K562 (cell line): ENCODE data around the gene CD70. TPM values are rescaled to one million over a fixed set of nuclear protein-coding genes. Genes with fewer than 3 reads are reported as not detected.
"Not testable (repeated sequence)": the region's sequence is repeated elsewhere in the genome, so short reads cannot be mapped to it uniquely, and the experiment has no call there.

Experiments
- ATAC-seq: fragments of 200-7000 bp; cut with Tn5 transposase; 3 replicates; pipeline ENCODE4 v1.9.1; 2020; ENCODE audit warnings: moderate library complexity
- BruUV-seq: library from RNA; stranded (reverse); fragments of 400-500 nt; replicated peaks from 2 replicates; lab custom pipeline; 2021; lab: Mats Ljungman, UMichigan
- CTCF ChIA-PET: fragments of 300-600 bp; formaldehyde crosslinking; extraction: SDS; loops from one replicate; lab custom pipeline; 2021; ENCODE audit warnings: low intra/inter-chr PET ratio; lab: Yijun Ruan, JAX
- POLR2A ChIA-PET: fragments of 300-600, 350-650 bp; sonication (Branson Sonifier 250); formaldehyde crosslinking; extraction: SDS; loops from one replicate; lab custom pipeline; 2021; ENCODE audit warnings: antibody characterized with exemption, inconsistent platforms; lab: Yijun Ruan, JAX
- DNase-seq, 4 experiments: peaks; one replicate each; pipeline versions ENCODE4 v3.0.0 to v3.0.0-alpha.2; 2011 to 2018; ENCODE audit warnings: low spot score in 3 of 4, mixed read lengths in 3 of 4; ENCODE audit errors: extremely low read depth in 1 of 4
- FAIRE-seq: peaks from 2 replicates; lab custom pipeline; 2011; peaks lifted over from hg19 to GRCh38; lab: Jason Lieb, UNC
- H2AFZ ChIP-seq: 2 replicates; pipeline ENCODE4 v1.6.0; 2011; ENCODE audit warnings: low read depth, low read length, control low read depth, inconsistent platforms
- H3K27ac ChIP-seq: fragments of 200-600 bp; 3 replicates; pipeline ENCODE4 v1.8.0; 2011; ENCODE audit warnings: low read depth, mild to moderate bottlenecking, control low read depth, inconsistent platforms, low read length, moderate library complexity, mixed read lengths; ENCODE audit errors: extremely low read depth
- H3K27me3 ChIP-seq, 2 experiments: fragments of 300-600 bp in 1 of 2; 2 replicates in 1 of 2; 3 replicates in 1 of 2; pipeline versions ENCODE4 v1.6.0 to v1.8.0; 2011; ENCODE audit warnings: inconsistent platforms in 2 of 2, low read length in 2 of 2, mild to moderate bottlenecking in 1 of 2, mixed read lengths in 1 of 2, moderate library complexity in 1 of 2; ENCODE audit not compliant: control insufficient read depth in 2 of 2, insufficient read depth in 2 of 2
- H3K36me3 ChIP-seq: fragments of 300-600 bp; 3 replicates; pipeline ENCODE4 v1.8.0; 2011; ENCODE audit warnings: mild to moderate bottlenecking, low read length, inconsistent platforms; ENCODE audit not compliant: control insufficient read depth, insufficient read depth
- H3K4me1 ChIP-seq, 2 experiments: fragments of 200-600 bp in 1 of 2; replicated peaks in 1 of 2; 2 replicates in 1 of 2; 3 replicates in 1 of 2; pipeline versions ENCODE4 v1.5.1 to v1.8.0; 2011; ENCODE audit warnings: inconsistent platforms in 2 of 2, low read length in 2 of 2, mild to moderate bottlenecking in 1 of 2, mixed read lengths in 1 of 2, moderate library complexity in 1 of 2; ENCODE audit not compliant: control insufficient read depth in 2 of 2, insufficient read depth in 2 of 2
- H3K4me2 ChIP-seq: 2 replicates; pipeline ENCODE4 v1.6.1; 2011; ENCODE audit warnings: low read length, control low read depth, inconsistent platforms, mixed read lengths; ENCODE audit not compliant: insufficient read depth
- H3K4me3 ChIP-seq: fragments of 200-600 bp; sonication (generic), shearing (Covaris generic); 2 replicates; pipeline ENCODE4 v1.5.1; 2016; ENCODE audit warnings: control low read depth, inconsistent platforms
- H3K79me2 ChIP-seq: fragments of 200-600 bp; 3 replicates; pipeline ENCODE4 v1.8.0; 2011; ENCODE audit warnings: low read length, inconsistent platforms; ENCODE audit not compliant: control insufficient read depth, insufficient read depth
- H3K9ac ChIP-seq, 2 experiments: 2 replicates each; pipeline versions ENCODE4 v1.6.0 to v1.6.1; 2011; ENCODE audit warnings: low read depth in 2 of 2, low read length in 2 of 2, control low read depth in 1 of 2, inconsistent platforms in 1 of 2, mild to moderate bottlenecking in 1 of 2, mixed read lengths in 1 of 2; ENCODE audit not compliant: insufficient read depth in 1 of 2
- H3K9me1 ChIP-seq: one replicate; pipeline ENCODE4 v1.6.0; 2011; ENCODE audit warnings: inconsistent platforms, mild to moderate bottlenecking, low read length, moderate library complexity; ENCODE audit not compliant: control insufficient read depth, insufficient read depth
- H3K9me3 ChIP-seq: replicated peaks from 2 replicates; pipeline ENCODE4 v1.5.1; 2011; ENCODE audit warnings: low read depth, low read length, inconsistent platforms; ENCODE audit not compliant: control insufficient read depth, insufficient read depth
- H4K20me1 ChIP-seq: replicated peaks from 2 replicates; pipeline ENCODE4 v1.6.1; 2011; ENCODE audit warnings: low read length, inconsistent platforms, mixed read lengths; ENCODE audit not compliant: control insufficient read depth, insufficient read depth
- ARID1B ChIP-seq: fragments of 450-650 bp; IDR thresholded peaks from 2 replicates; pipeline ENCODE4 v1.6.1; 2016; ENCODE audit warnings: antibody characterized with exemption, mild to moderate bottlenecking, inconsistent platforms
- ATF1 ChIP-seq, 2 experiments: fragments of 450-650 bp in 1 of 2; IDR thresholded peaks; 2 replicates each; pipeline ENCODE4 v1.6.1; 2016; ENCODE audit warnings: missing compliant biosample characterization in 1 of 2, missing genetic modification characterization in 1 of 2
- ATF7 ChIP-seq: fragments of 450-650 bp; IDR thresholded peaks from 2 replicates; pipeline ENCODE4 v1.7.1; 2014; ENCODE audit warnings: mild to moderate bottlenecking, moderate library complexity
- C11orf30 ChIP-seq: fragments of 450-650 bp; IDR thresholded peaks from 2 replicates; pipeline ENCODE4 v1.6.1; 2016; ENCODE audit warnings: low read depth, mild to moderate bottlenecking
- CBFA2T3 ChIP-seq: fragments of 450-650 bp; IDR thresholded peaks from 2 replicates; pipeline ENCODE4 v1.6.1; 2017
- E2F1 ChIP-seq: sonication (generic); formaldehyde crosslinking; IDR thresholded peaks from 2 replicates; pipeline ENCODE4 v1.8.1; 2023; ENCODE audit warnings: mild to moderate bottlenecking, missing genetic modification reagents, moderate library complexity
- ERF ChIP-seq: fragments of 450-650 bp; formaldehyde crosslinking; IDR thresholded peaks from 2 replicates; pipeline ENCODE4 v1.4.0; 2020; ENCODE audit warnings: mild to moderate bottlenecking, mixed read lengths
- ESRRA ChIP-seq: fragments of 450-650 bp; IDR thresholded peaks from 2 replicates; pipeline ENCODE4 v1.6.1; 2014; ENCODE audit warnings: low read depth, mild to moderate bottlenecking, moderate library complexity, borderline replicate concordance
- HMGXB4 ChIP-seq: sonication (generic); formaldehyde crosslinking; IDR thresholded peaks from 2 replicates; pipeline ENCODE4 v1.8.1; 2023; ENCODE audit warnings: mild to moderate bottlenecking, missing genetic modification reagents
- JUN ChIP-seq, 2 experiments: sonication (generic) in 1 of 2; formaldehyde crosslinking in 1 of 2; IDR thresholded peaks; 2 replicates each; pipeline versions ENCODE4 v1.6.1 to v1.8.0; 2012 to 2022; ENCODE audit warnings: borderline replicate concordance in 2 of 2, mild to moderate bottlenecking in 2 of 2, improper control_type of control experiment in 1 of 2, low read depth in 1 of 2, low read length in 1 of 2, missing genetic modification reagents in 1 of 2
- JUND ChIP-seq, 2 experiments: IDR thresholded peaks; 2 replicates in 1 of 2; 3 replicates in 1 of 2; pipeline ENCODE4 v1.6.1; 2011; ENCODE audit warnings: borderline replicate concordance in 2 of 2, low read depth in 2 of 2, low read length in 2 of 2, improper control_type of control experiment in 1 of 2, missing biosample characterization in 1 of 2, missing genetic modification characterization in 1 of 2, missing genetic modification reagents in 1 of 2
- KDM1A ChIP-seq, 2 experiments: fragments of 450-650 bp; IDR thresholded peaks; 2 replicates each; pipeline ENCODE4 v1.6.1; 2016; ENCODE audit warnings: mild to moderate bottlenecking in 2 of 2
- MAX ChIP-seq: sonication (generic); formaldehyde crosslinking; IDR thresholded peaks from 2 replicates; pipeline ENCODE4 v1.9.0; 2022; ENCODE audit warnings: mild to moderate bottlenecking, missing genetic modification reagents
- MED1 ChIP-seq: sonication (generic); formaldehyde crosslinking; IDR thresholded peaks from 2 replicates; pipeline ENCODE4 v1.8.1; 2023; ENCODE audit warnings: missing genetic modification reagents, borderline replicate concordance
- MTF1 ChIP-seq: fragments of 250-450 bp; sonication (Bioruptor Pico); IDR thresholded peaks from 2 replicates; pipeline ENCODE4 v1.9.0; 2021; ENCODE audit warnings: moderate library complexity, mild to moderate bottlenecking, inconsistent platforms, borderline replicate concordance
- ZNF431 ChIP-seq: sonication (generic); formaldehyde crosslinking; IDR thresholded peaks from 2 replicates; pipeline ENCODE4 v1.8.0; 2022; ENCODE audit warnings: mild to moderate bottlenecking, missing genetic modification reagents
- ZNF778 ChIP-seq: fragments of 450-650 bp; formaldehyde crosslinking; IDR thresholded peaks from 2 replicates; pipeline ENCODE4 v1.4.0; 2020; ENCODE audit warnings: mild to moderate bottlenecking, moderate library complexity
- WGBS: fragments of 100-300 bp; shearing (Covaris generic); methylation state at CpG from one replicate; pipeline ENCODE4 v1.1.6; 2016; ENCODE audit warnings: low coverage, mixed read lengths; ENCODE audit not compliant: insufficient coverage; ENCODE audit errors: missing lambda C conversion rate; 5-methylcytosine and 5-hydroxymethylcytosine counted together
- in situ Hi-C: fragments of 300-500 bp; cut with MboI; formaldehyde crosslinking; loops from 4 replicates; pipeline ENCODE4 v1.15.0; 2018; ENCODE audit warnings: inconsistent platforms, mixed read lengths
- intact Hi-C: fragments of 100-400 bp; cut with micrococcal nuclease; formaldehyde crosslinking; loops from 2 replicates; pipeline ENCODE4 v1.14.2; 2022
- polyA plus RNA-seq, 8 experiments: library from polyadenylated mRNA; depleted of rRNA in 4 of 8; stranded (reverse) in 5 of 8; unstranded in 3 of 8; fragments of >200 nt; fragmentation: Nextera tagmentation in 2 of 8; fragmentation: Illumina TruSeq in 1 of 8; extraction: Ambion mirVana in 2 of 8; extraction: Trizol in 1 of 8; gene quantifications; 2 replicates each; pipeline versions ENCODE4 v1.2.1 to v1.2.3, GENCODE V29; 2011 to 2014; ENCODE audit warnings: inconsistent platforms in 1 of 8, missing spikeins in 1 of 8
- total RNA-seq, 7 experiments: library from RNA; depleted of rRNA in 6 of 7; stranded (reverse); fragments of >200 nt in 6 of 7; fragmentation: Illumina TruSeq in 2 of 7; extraction: Trizol in 2 of 7; gene quantifications; 2 replicates each; pipeline versions ENCODE4 v1.2.1 to v1.2.3, GENCODE V29; 2011 to 2021; ENCODE audit warnings: low replicate concordance in 1 of 7

The CD70 gene
- total and polyA plus RNA-seq, 9 of the 15 experiments (the other 6 are each of a cell fraction or from before 2014, with no cell fraction given) = 0.06 to 0.58 (median 0.33) TPM; not detected in 4

GRCh38 chr19:6639439-6639838, 48.5 kb upstream of the CD70 start (continued):
- TF ChIP-seq JUN (IDR thresholded peaks at IDR 0.05; ENCODE audit: borderline replicate concordance, low read depth, low read length) (peak; percentile 89), JUN (CRISPR knock-in tag; IDR thresholded peaks at IDR 0.05; ENCODE audit: borderline replicate concordance) (no peak), CBFA2T3 (peak; percentile 67), JUND (IDR thresholded peaks at IDR 0.05; ENCODE audit: borderline replicate concordance, low read depth, low read length) (peak; percentile 76; the same call in 1 of the 2 replicates), JUND (tag; IDR thresholded peaks at IDR 0.05; ENCODE audit: borderline replicate concordance, low read depth, low read length) (peak; percentile 74), ZNF778 (no peak), ZNF431 (CRISPR knock-in tag) (no peak), ERF (CRISPR knock-in tag) (no peak), ESRRA (peak; percentile 46; the same call in 1 of the 2 replicates), ATF7 (peak; percentile 61; the same call in 1 of the 2 replicates), MTF1 (no peak), KDM1A (IDR thresholded peaks at IDR 0.05) (peak; percentile 90 to 92), ARID1B (peak; percentile 68), C11orf30 (peak; percentile 72), MED1 (CRISPR knock-in tag) (no peak), ATF1 (CRISPR knock-in tag; IDR thresholded peaks at IDR 0.05) (no peak), ATF1 (tag; IDR thresholded peaks at IDR 0.05) (0 out of 2 replicates have a peak, but pooled peaks have one; percentile 10), MAX (CRISPR knock-in tag) (0 out of 2 replicates have a peak, but pooled peaks have one; percentile 33), E2F1 (no peak), HMGXB4 (CRISPR knock-in tag) (no peak)

- H3K27me3 ChIP-seq, H3K9me3 ChIP-seq, H3K27ac ChIP-seq, H4K20me1 ChIP-seq, H3K4me1 ChIP-seq, H3K36me3 ChIP-seq, ATAC-seq, in situ Hi-C loops, H3K4me3 ChIP-seq, H3K79me2 ChIP-seq, FAIRE-seq, DNase-seq, H3K9ac ChIP-seq, BruUV-seq, H3K4me2 ChIP-seq, H2AFZ ChIP-seq, H3K9me1 ChIP-seq: not testable (repeated sequence)
- WGBS = 58% methylated on average over 4 of the region's 4 CpGs
- CTCF ChIA-PET = interaction anchor here (0.6 to 3.5 kb wide), 3 partner anchors 103 to 230 kb away, joined by 3 to 23 read pairs (median 19); no protein-coding TSS in a partner anchor
- intact Hi-C loops = loop anchor here (1.0 to 5.0 kb wide), 3 partner anchors 104 to 230 kb away; partner anchors contain the start of genes GPR108 and TRIP10
- POLR2A ChIA-PET = interaction anchor here (0.6 kb wide), 1 partner anchor 33 kb away, joined by 3 read pairs; no protein-coding TSS in a partner anchor
Measured at GRCh38 chr19:6633456-6633813, 42.5 kb upstream of the CD70 start.
